Right forelimb (tissue), 1 donor: Measurements from ENCODE around the gene H19.

ENCODE experiments used
- DNase-seq: peaks from one replicate; pipeline ENCODE4 v3.0.0-alpha.2; 2018

Gene H19

GRCh38 chr11:1997755-1998154 lies at the start of gene H19:
Gene H19, minus strand, starts transcription at chr11:1997842.
- DNase-seq: no peak

GRCh38 chr11:2041963-2042362 lies 44.3 kb upstream of the H19 start:
- DNase-seq: no peak

- DNase-seq: no peak
These were observed 43.5 kb upstream of the H19 start for GRCh38 chr11:2041153-2041552.

- no peak for DNase-seq
These were observed 41.6 kb upstream of the H19 start for GRCh38 chr11:2039198-2039759.

DNA sequence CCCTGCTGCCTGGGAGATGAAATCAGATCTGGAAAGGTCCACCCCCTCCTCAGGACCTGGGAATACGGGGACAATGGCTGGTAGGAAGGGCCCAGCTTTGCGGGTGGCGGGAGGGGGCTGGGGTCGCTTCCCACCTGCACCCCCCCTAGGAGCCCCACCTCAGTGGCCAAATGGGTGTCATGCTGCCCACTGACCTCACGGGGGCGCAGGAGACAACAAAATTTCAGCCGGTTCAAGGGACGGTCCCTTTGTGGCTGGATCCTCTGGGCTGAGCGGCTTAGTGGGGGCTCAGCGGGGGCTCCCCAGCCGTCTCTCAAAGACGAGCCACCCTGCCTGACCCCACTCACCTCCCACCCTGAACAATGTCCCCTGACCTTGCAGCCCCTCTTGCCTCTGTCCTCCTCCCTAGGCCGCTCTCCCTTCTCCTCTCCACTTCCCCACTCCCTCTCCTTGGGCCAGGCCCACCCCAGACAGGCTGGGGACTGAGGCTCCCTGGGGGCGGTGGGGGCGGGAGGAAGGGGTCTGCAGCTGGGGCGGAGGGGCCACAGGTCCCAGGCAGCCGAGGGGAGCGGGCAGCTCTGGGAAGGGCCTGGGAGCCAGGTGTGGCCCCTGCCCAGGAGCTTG lies 39.3 kb upstream of the H19 start:
- DNase-seq: no peak

DNA sequence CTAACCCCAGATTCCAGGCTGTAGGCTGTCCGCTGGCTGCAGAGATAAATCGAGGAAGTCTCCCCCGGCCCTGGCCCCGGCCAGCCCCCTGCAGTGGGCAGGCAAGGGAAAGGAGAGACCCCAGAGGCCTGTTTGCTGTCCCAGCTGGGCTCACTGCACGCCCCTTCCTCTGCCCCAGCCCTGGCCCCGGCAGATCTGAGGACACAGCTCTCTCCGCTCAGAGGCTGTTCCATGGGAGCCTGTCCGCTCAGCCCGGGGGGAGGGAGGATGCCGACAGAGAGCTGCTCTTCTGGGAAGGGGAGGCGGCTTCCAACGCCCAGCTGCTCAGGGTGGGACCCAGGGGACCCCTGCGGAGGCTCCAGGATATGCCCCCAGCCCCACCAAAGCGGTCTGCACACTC lies 37.7 kb upstream of the H19 start:
- no peak for DNase-seq

- DNase-seq: no peak
These were observed 33.4 kb upstream of the H19 start for GRCh38 chr11:2031058-2031457.

- DNase-seq: no peak
These were observed 30.1 kb upstream of the H19 start for GRCh38 chr11:2027708-2028107.

DNA sequence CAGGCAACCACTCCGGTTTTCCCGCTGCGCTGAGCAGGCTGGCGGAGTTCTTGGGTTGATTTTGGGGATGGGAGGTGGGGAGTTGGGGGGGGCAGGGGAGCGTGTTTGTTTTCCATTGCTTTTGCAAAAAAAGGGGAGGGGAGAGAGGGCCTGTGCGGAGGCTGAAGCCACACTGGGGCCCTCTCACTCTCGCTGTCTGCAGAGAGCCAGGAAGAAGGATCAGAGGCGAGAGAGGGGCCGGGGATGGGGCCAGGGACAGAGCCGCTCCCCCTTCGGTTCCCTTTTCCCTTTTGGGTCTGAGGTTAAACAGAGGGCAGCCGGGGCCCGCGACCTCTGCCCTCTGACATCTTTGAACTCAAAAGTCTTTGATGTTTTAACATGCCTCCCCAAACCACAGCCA lies 17.4 kb upstream of the H19 start:
- no peak for DNase-seq

DNA sequence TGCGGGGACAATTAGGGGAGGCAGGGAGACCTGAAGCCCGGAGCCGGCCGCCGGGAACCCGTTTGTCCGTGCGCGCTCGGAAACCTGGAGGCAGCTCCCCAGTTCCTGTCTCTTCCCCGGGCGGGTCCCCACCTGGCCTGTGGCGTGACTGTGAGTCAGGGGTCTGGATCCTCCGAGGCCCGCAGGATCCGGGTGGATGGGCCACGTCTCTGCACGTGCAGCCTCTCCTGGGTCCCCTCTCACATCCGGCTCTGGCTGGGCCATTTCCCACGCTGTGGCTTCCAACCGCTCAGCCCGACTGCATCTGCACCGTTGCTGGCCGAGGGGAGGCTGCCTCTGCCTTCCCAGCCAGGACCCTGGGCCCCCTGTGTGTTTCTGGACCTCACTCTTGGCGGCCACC lies 14.8 kb upstream of the H19 start:
- no peak for DNase-seq

DNA sequence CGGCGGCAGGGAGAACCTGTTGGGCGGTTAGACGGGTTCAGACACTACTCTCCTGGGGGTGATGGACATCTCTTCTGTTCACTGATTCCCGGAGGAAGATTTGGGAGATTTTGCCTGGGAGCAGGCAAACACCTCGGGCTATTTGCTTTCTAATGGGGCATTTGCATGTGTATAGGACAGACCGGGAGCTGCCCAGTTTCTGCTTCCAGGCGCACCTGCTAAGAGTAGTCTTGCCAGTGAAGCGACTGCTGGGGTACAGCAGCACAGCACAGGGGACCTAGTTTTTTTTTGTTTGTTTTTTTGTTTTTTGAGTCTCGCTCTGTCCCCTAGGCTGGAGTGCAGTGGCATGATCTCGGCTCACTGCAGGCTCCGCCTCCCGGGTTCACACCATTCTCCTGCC lies 6.8 kb upstream of the H19 start:
- no peak for DNase-seq

DNA sequence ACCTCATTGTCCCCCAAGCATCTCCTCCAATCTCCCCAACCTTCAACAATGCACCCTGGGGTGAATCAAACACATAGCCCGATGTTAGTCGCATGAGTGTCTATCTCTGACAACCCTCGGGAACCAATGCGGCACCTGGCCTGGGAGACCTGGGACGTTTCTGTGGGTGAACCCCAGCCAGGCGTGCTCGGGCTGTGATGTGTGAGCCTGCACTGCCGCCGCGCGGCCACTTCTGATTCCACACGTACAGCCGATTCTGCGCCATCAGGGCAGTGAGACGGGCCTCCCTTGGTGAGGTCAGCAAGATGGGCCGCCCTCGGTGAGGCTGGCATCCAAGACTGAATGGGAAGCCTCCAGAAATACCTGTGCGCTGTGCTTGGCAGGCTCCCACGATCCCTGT lies 5.2 kb upstream of the H19 start:
- no peak for DNase-seq

DNA sequence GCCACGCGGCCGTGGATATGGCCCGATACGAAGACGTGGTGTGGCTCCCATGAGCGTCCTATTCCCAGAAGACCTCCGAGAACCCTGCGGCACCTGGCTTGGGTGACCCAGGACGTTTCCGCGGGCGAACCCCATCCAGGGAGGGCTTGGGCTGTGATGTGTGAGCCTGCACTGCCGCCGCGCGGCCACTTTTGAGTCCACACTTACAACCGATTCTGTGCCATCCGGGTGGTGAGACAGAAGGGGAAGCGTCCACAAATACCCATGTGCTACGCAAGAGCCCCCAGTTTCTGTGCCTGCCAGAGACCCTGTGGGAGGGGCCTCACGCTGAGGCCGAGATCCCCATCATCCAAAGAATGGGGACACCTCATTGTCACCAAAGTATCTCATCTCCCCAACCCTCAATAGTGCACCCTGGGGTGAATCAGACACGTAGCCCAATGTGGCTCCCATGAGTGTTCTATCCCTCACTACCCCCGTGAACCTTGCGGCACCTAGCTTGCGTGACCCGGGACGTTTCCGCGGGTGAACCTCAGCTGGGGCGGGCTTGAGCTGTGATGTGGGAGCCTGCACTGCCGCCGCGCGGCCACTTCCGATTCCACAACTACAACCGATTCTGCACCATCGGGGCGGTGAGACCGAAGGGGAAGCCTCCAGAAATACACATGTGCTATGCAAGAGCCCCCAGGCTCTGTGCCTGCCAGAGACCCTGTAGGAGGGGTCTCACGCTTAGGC lies 4.6 kb upstream of the H19 start:
- no peak for DNase-seq

- no peak for DNase-seq
These were observed 1.2 kb upstream of the H19 start for GRCh38 chr11:1998861-1999260.

DNA sequence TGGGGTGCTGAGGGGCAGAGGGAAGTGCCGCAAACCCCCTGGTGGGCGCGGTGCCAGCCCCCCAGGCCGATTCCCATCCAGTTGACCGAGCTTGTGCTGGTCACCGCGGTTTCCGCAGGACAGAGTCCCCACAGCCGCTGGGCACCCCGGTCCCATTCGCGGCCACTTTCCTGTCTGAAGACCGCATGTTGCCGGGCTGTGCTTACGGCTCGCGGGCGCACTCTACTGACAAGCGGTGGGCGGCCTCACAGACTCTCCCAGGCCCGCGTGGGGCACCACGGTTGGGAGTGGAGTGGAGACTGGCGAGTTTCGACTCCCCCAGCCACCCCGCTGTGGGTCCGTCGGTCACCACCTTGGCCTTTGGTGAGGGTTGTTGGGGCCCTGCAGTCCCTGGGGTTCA lies 648 bp upstream of the H19 start:
- DNase-seq: no peak

DNA sequence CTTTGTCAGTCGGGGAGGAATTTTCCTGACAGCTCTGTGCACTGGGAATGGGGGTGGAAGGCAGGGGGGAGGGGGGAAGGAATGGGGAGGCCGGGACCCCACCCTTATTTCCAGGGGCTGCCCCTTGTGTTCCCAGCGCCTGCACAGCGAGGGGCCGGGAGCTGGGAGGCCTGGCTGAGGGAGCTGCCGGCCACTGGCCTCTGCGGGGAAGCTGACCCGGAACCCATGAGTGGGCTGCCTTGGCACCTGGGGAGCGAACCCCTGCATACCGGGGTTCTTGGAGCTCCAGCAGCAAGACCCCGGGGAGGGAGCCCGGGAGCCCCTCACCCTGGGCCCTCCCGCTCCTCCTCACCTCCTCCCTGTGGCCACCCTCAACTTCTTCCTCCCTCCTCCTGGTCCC lies 3.5 kb downstream of the H19 start:
- no peak for DNase-seq

DNA sequence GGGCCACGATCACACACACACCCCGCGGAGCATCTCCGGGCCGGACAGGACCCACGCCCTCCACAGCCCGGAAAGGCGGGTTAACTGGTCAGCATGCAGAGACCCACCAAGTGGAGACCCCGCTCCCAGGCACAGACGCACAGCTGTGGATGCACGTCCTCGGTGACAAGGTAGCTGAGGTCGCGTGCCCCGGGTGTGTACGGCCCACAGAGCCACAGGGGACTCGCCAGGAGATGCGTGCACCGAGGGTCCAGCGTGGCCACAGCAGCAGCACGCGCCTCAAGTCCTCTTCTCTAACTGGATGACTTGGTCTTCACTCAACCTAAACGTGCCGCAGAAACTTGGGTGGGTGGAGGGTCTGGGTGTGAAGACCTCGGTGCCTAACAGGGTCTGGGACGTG lies 5.5 kb downstream of the H19 start:
- DNase-seq: no peak

DNA sequence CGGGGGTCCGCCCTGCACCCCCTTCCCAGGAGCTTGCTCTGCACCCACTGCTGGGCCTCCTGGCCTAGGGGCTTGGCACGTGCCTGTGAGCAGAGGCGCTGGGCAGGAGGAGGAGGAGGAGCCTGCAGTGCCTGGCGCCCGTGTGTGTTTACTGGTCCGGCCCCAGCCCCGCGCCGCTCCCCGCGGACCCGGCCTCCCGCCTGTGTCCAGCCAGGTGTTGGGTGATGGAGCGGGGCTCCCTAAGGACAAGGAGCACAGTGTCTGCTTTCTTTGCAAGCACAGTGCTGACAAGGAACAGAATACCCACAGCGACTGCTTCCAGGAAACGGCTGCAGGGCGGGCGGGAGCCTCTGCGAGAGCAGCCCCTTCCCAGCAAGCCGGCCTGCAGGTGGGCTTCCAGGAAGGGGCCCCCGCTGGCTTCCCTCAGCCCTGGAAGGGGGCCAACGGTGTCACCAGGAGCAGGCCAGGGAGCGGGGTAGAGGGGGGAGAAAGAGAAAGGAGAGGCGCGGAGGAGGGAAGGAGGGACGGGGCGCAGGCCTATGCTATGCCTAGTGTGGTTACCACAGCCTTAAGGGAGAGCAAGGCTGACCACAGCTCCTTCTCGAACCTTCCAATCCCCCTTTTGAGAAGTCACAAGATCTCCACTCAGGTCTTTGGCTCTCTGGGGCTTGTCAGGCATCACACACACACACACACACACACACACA lies 6.6 kb downstream of the H19 start:
- no peak for DNase-seq

- DNase-seq: no peak
These were observed 7.7 kb downstream of the H19 start for GRCh38 chr11:1989953-1990352.

DNA sequence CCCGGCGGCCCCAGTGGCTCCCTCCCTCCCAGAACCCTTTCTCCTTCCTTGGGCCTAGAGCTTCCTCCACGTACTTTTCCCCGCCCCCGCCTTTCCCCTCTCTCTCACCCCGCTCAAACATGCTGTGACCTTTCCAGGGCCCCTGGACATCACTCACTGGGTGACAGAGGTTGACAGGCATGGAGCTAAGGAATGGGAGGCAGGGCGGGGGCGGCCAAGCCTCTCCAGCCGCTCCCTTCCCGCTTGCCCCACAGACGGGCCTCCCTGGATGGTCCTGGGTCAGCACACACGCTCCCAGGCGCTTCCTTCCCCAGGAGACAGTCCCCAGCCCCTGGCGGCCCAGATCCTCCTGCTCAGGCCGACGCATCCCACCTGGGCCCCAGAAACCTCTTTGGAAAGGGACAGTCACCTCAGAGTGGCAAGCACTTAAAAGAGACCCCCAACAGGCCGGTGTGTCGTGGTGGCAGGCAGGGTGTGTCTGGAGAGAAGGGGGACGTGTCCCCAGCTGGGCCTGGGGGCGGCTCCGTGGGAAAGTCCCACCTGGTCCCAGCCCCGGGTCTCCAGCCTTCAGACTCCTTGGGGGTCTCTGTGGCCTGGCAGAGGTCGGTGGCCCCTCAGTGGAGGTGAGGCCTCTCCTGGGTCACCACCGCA lies 8.8 kb downstream of the H19 start:
- DNase-seq: peak; percentile 41

GRCh38 chr11:1988174-1988573 lies 9.5 kb downstream of the H19 start:
- DNase-seq: no peak

GRCh38 chr11:1987024-1987423 lies 10.6 kb downstream of the H19 start:
- DNase-seq: no peak

GRCh38 chr11:1983601-1983961 lies 14.1 kb downstream of the H19 start:
- no peak for DNase-seq
